Skin of body (tissue), 2 donors: ENCODE data around the gene DCP1B. TPM values are rescaled to one million over a fixed set of nuclear protein-coding genes. Genes with fewer than 3 reads are reported as not detected.

Experiments used
- DNase-seq: peaks from one replicate; lab custom pipeline; 2025; lab: John Stamatoyannopoulos, UW
- total RNA-seq: library from RNA; depleted of rRNA; stranded (reverse); fragments of >200 nt; gene quantifications from one replicate; pipeline ENCODE4 v1.2.3, GENCODE V29; 2014

DCP1B gene
- total RNA-seq, 1 donor from 2014 or later: 5.7 TPM

- DNase-seq: no peak
These were observed 13.5 kb upstream of the DCP1B start for GRCh38 chr12:2017546-2018337.

- DNase-seq: no peak
These were observed 12.7 kb upstream of the DCP1B start for GRCh38 chr12:2016862-2017545.

GRCh38 chr12:2014231-2014630, 10.0 kb upstream of the DCP1B start:
- DNase-seq: no peak

GRCh38 chr12:2013527-2014223, 9.4 kb upstream of the DCP1B start:
- DNase-seq: no peak

GRCh38 chr12:2013086-2013485, 8.8 kb upstream of the DCP1B start:
- DNase-seq: no peak

GRCh38 chr12:2011643-2012607, 7.7 kb upstream of the DCP1B start:
- DNase-seq: no peak

GRCh38 chr12:2009623-2010022, 5.4 kb upstream of the DCP1B start:
- DNase-seq: no peak

GRCh38 chr12:2008677-2009076, 4.4 kb upstream of the DCP1B start:
- DNase-seq: no peak

- no peak for DNase-seq
These were observed 563 bp downstream of the DCP1B start for GRCh38 chr12:2003676-2004112.

- DNase-seq: no peak
These were observed 8.9 kb downstream of the DCP1B start for GRCh38 chr12:1995205-1995896.

- no peak for DNase-seq
These were observed 9.7 kb downstream of the DCP1B start for GRCh38 chr12:1994429-1995143.

- no peak for DNase-seq
These were observed 10.3 kb downstream of the DCP1B start for GRCh38 chr12:1993871-1994371.

- DNase-seq: no peak
These were observed 10.9 kb downstream of the DCP1B start for GRCh38 chr12:1993341-1993740.

- no peak for DNase-seq
These were observed 11.5 kb downstream of the DCP1B start for GRCh38 chr12:1992732-1993131.

- no peak for DNase-seq
These were observed 15.1 kb downstream of the DCP1B start for GRCh38 chr12:1989111-1989510.

- no peak for DNase-seq
These were observed 19.5 kb downstream of the DCP1B start for GRCh38 chr12:1984759-1985158.

- DNase-seq: no peak
These were observed 24.0 kb downstream of the DCP1B start for GRCh38 chr12:1980282-1980681.

GRCh38 chr12:1978078-1978862, 26.0 kb downstream of the DCP1B start:
- no peak for DNase-seq

GRCh38 chr12:1977588-1977987, 26.7 kb downstream of the DCP1B start:
- no peak for DNase-seq
